HepG2 (cell line): ENCODE results near the gene PRKCE. TPM values are rescaled to one million over a fixed set of nuclear protein-coding genes. Genes with fewer than 3 reads are reported as not detected.

Experiments used
- ATAC-seq: fragments of 200-7000 bp; cut with Tn5 transposase; 3 replicates; pipeline ENCODE4 v1.9.1; 2020; ENCODE audit warnings: mild to moderate bottlenecking, moderate library complexity
- BruUV-seq: library from RNA; stranded (reverse); fragments of 400-500 nt; replicated peaks from 2 replicates; lab custom pipeline; 2021; lab: Mats Ljungman, UMichigan
- CTCF ChIA-PET: fragments of 300-600 bp; formaldehyde crosslinking; extraction: SDS; loops from one replicate; lab custom pipeline; 2021; ENCODE audit warnings: low total read pairs, inconsistent platforms, low intra/inter-chr PET ratio; lab: Yijun Ruan, JAX
- POLR2A ChIA-PET: fragments of 350-600 bp; sonication (Branson Sonifier 250); formaldehyde crosslinking; loops from one replicate; lab custom pipeline; 2020; ENCODE audit warnings: antibody characterized with exemption, inconsistent platforms; lab: Yijun Ruan, JAX
- DNase-seq: peaks from one replicate; pipeline ENCODE4 v3.0.0-alpha.2; 2015; ENCODE audit warnings: low spot score
- FAIRE-seq: peaks from 3 replicates; lab custom pipeline; 2011; peaks lifted over from hg19 to GRCh38; lab: Jason Lieb, UNC
- H2AFZ ChIP-seq: one replicate; pipeline ENCODE4 v1.6.1; 2011; ENCODE audit warnings: low read length, inconsistent platforms
- H3K27ac ChIP-seq: fragments of 300-600 bp; 3 replicates; pipeline ENCODE4 v1.8.0; 2011; ENCODE audit warnings: mixed run types, mild to moderate bottlenecking, mixed read lengths, low read length, inconsistent platforms; ENCODE audit not compliant: insufficient read depth; ENCODE audit errors: extremely low read length
- H3K27me3 ChIP-seq, 2 experiments: fragments of 200-600 bp in 1 of 2; 2 replicates in 1 of 2; 3 replicates in 1 of 2; pipeline versions ENCODE4 v1.6.0 to v1.8.0; 2011; ENCODE audit warnings: low read length in 2 of 2, mild to moderate bottlenecking in 2 of 2, moderate library complexity in 2 of 2, inconsistent platforms in 1 of 2; ENCODE audit not compliant: insufficient read depth in 2 of 2, control insufficient read depth in 1 of 2
- H3K36me3 ChIP-seq, 2 experiments: fragments of 200-600 bp in 1 of 2; replicated peaks in 1 of 2; 2 replicates in 1 of 2; 3 replicates in 1 of 2; pipeline versions ENCODE4 v1.5.1 to v1.8.0; 2011; ENCODE audit warnings: low read length in 2 of 2, inconsistent platforms in 1 of 2; ENCODE audit not compliant: insufficient read depth in 2 of 2, control insufficient read depth in 1 of 2
- H3K4me1 ChIP-seq: 2 replicates; pipeline ENCODE4 v1.5.1; 2012; ENCODE audit warnings: low read length, inconsistent platforms; ENCODE audit not compliant: insufficient read depth
- H3K4me2 ChIP-seq: 2 replicates; pipeline ENCODE4 v1.6.0; 2011; ENCODE audit warnings: low read depth, low read length, inconsistent platforms
- H3K4me3 ChIP-seq, 3 experiments: fragments of 200-600 bp in 1 of 3; sonication (generic), shearing (Covaris generic) in 1 of 3; replicated peaks in 1 of 3; 2 replicates each; pipeline ENCODE4 v1.5.1; 2011 to 2016; ENCODE audit warnings: low read length in 3 of 3, inconsistent platforms in 2 of 3, low read depth in 2 of 3, mild to moderate bottlenecking in 2 of 3, control low read depth in 1 of 3, mixed read lengths in 1 of 3; ENCODE audit not compliant: insufficient read depth in 1 of 3
- H3K79me2 ChIP-seq: one replicate; pipeline ENCODE4 v1.6.1; 2011; ENCODE audit warnings: low read length, inconsistent platforms; ENCODE audit not compliant: insufficient read depth
- H3K9ac ChIP-seq: 2 replicates; pipeline ENCODE4 v1.6.0; 2011; ENCODE audit warnings: mild to moderate bottlenecking, low read depth, low read length, inconsistent platforms; ENCODE audit not compliant: insufficient read depth
- H3K9me3 ChIP-seq: 2 replicates; pipeline ENCODE4 v1.5.1; 2012; ENCODE audit warnings: mild to moderate bottlenecking, low read length
- H4K20me1 ChIP-seq: 2 replicates; pipeline ENCODE4 v1.6.0; 2011; ENCODE audit warnings: inconsistent platforms, mild to moderate bottlenecking, low read length, moderate library complexity; ENCODE audit not compliant: insufficient read depth
- CBX1 ChIP-seq: IDR thresholded peaks from one replicate; pipeline ENCODE4 v1.6.1; 2016; ENCODE audit warnings: antibody characterized with exemption, low read depth
- NR2F2 ChIP-seq: IDR thresholded peaks from 2 replicates; pipeline ENCODE4 v1.6.1; 2012; ENCODE audit warnings: low read depth, inconsistent platforms, borderline replicate concordance
- ZC3H4 ChIP-seq: sonication (generic); formaldehyde crosslinking; IDR thresholded peaks from 2 replicates; pipeline ENCODE4 v1.4.0; 2020; ENCODE audit warnings: missing genetic modification reagents, borderline replicate concordance
- ZFP62 ChIP-seq: sonication (generic); formaldehyde crosslinking; IDR thresholded peaks from 2 replicates; pipeline ENCODE4 v1.4.0; 2020; ENCODE audit warnings: missing genetic modification reagents
- ZNF12 ChIP-seq: sonication (generic); formaldehyde crosslinking; IDR thresholded peaks from 2 replicates; pipeline ENCODE4 v1.5.0; 2020; ENCODE audit warnings: missing genetic modification reagents
- ZNF207 ChIP-seq: fragments of 450-650 bp; IDR thresholded peaks from 2 replicates; pipeline ENCODE4 v1.6.1; 2016; ENCODE audit warnings: antibody characterized with exemption, borderline replicate concordance
- WGBS: methylation state at CpG from one replicate; pipeline ENCODE4 v1.1.6; 2017; ENCODE audit warnings: low lambda C conversion rate; 5-methylcytosine and 5-hydroxymethylcytosine counted together
- in situ Hi-C: cut with HindIII; loops from 2 replicates; pipeline ENCODE4 v1.10.0; 2017; ENCODE audit warnings: low pct_unique_long_range_greater_than_20kb; ENCODE audit not compliant: extremely low pct_ligation_motif_present
- intact Hi-C: fragments of 100-400 bp; cut with micrococcal nuclease; formaldehyde crosslinking; loops from one replicate; pipeline ENCODE4 v1.10.0; 2022; ENCODE audit not compliant: unreplicated experiment
- polyA plus RNA-seq, 8 experiments: library from polyadenylated mRNA; depleted of rRNA in 3 of 8; stranded (reverse) in 7 of 8; unstranded in 1 of 8; fragments of >200 nt; fragmentation: Illumina TruSeq in 4 of 8; extraction: Trizol in 4 of 8; gene quantifications; 2 replicates each; pipeline versions ENCODE4 v1.2.1 to v1.2.3, GENCODE V29; 2011 to 2016; ENCODE audit warnings: low read depth in 4 of 8, missing spikeins in 1 of 8, mixed read lengths in 1 of 8; ENCODE audit not compliant: insufficient read depth in 1 of 8
- total RNA-seq, 5 experiments: library from RNA; depleted of rRNA; stranded (reverse); fragments of >200 nt; fragmentation: Illumina TruSeq; extraction: Trizol; gene quantifications; 2 replicates each; pipeline ENCODE4 v1.2.3, GENCODE V29; 2016; ENCODE audit warnings: low read depth in 1 of 5
- TF ChIP-seq, protein P1 (sequence below): IDR thresholded peaks from 2 replicates; pipeline ENCODE4 v1.6.1; 2016; ENCODE audit warnings: low read depth, borderline replicate concordance
- TF ChIP-seq, protein P2 (sequence below): IDR thresholded peaks from 2 replicates; pipeline ENCODE4 v1.6.1; 2016; ENCODE audit warnings: mild to moderate bottlenecking, missing biosample characterization, missing genetic modification reagents
- TF ChIP-seq, protein P3 (sequence below): IDR thresholded peaks from 2 replicates; pipeline ENCODE4 v1.6.1; 2012; ENCODE audit warnings: inconsistent platforms
- TF ChIP-seq, protein P4 (sequence below): sonication (generic); formaldehyde crosslinking; IDR thresholded peaks from 2 replicates; pipeline ENCODE4 v1.5.1; 2020; ENCODE audit warnings: missing genetic modification reagents, mild to moderate bottlenecking, borderline replicate concordance
- TF ChIP-seq, protein P5 (sequence below): sonication (generic); formaldehyde crosslinking; IDR thresholded peaks from 2 replicates; pipeline ENCODE4 v1.5.1; 2020; ENCODE audit warnings: mild to moderate bottlenecking, missing genetic modification reagents
- TF ChIP-seq, protein P6 (sequence below): sonication (generic); formaldehyde crosslinking; IDR thresholded peaks from 2 replicates; pipeline ENCODE4 v1.4.0; 2020; ENCODE audit warnings: missing genetic modification reagents, borderline replicate concordance

The PRKCE gene
- total and polyA plus RNA-seq, 2 of the 13 experiments (the other 11 are each of a cell fraction or from before 2014, with no cell fraction given): 1.0 to 3.9 TPM

DNA sequence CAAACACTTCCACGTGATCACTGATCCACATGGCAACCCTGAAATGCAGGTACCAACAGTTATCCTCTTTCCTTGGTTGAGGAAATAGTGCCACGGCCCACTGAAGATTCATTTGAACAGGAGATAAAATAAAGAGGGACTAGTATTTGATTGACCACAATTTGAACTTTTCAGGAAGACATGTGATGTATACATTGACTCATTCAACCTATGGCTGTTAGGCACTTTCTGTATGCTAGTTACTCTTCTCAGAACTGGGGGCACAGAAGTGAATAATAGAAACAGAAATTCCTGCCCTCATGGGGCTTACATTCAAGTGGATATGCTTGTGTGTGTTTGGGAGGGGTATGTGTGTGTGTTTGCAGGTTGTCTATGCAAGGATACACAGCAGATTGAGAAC lies 199.6 kb downstream of the PRKCE start (continued):
- TF ChIP-seq, protein P1, sequence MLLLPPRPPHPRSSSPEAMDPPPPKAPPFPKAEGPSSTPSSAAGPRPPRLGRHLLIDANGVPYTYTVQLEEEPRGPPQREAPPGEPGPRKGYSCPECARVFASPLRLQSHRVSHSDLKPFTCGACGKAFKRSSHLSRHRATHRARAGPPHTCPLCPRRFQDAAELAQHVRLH (CRISPR knock-in tag): no peak
- TF ChIP-seq, protein P2, sequence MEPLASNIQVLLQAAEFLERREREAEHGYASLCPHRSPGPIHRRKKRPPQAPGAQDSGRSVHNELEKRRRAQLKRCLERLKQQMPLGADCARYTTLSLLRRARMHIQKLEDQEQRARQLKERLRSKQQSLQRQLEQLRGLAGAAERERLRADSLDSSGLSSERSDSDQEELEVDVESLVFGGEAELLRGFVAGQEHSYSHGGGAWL (CRISPR knock-in tag): no peak
- no peak for TF ChIP-seq ZFP62 (CRISPR knock-in tag)
- no peak for TF ChIP-seq ZNF12 (CRISPR knock-in tag)
- TF ChIP-seq, all 625 proteins: peak for 0

DNA sequence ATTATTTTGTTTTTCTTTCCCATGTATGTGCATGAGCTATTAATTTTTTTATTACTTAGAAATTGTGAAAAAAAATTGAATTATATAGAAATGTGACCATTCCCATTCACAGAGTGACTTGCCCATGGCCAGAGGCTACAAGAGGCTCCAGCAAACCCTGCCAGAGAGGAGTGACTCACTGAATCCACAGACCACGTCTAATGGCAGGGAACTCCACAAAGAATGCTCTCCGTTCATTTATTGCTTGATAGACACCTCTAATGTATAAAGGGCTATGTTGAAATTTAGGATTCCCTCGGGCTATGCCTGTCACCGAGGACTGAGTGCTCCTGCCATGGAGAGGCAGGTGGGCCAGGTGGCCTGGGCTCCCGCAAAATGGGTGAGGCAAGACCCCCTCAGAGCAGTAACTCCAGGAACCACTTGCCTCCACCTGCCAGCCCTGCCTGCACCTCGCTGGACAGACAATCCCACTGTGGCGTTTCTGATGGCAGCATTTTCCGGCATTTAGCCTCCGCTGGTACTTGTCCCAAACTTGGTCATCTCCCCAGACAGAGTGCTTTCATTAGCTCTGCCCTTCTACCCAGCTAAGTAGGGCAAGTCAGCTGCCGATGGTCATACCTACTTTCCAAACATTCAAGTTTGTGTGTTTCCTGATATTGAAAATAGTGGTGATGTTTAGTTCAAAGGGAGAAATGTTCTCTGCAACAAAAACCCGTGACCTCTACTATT lies 200.3 kb downstream of the PRKCE start:
- Histone ChIP-seq H3K27me3 (no peaks in the 10 kb centered on the region), H3K36me3 (no peaks in the 10 kb centered on the region), H2AFZ (no peak overlapping the region), H3K9me3 (no peaks in the 10 kb centered on the region), H4K20me1 (no peaks in the 10 kb centered on the region), H3K27ac (no peak overlapping the region), H3K79me2 (no peaks in the 10 kb centered on the region), H3K4me3 (no peak overlapping the region), H3K4me1 (no peaks in the 10 kb centered on the region), H3K4me2 (no peak overlapping the region), H3K9ac (no peak overlapping the region)
- in situ Hi-C loops (no loop called here), intact Hi-C loops (no loop called here)
- ATAC-seq (no peak), DNase-seq (no peak), FAIRE-seq (no peak)
- no peak for TF ChIP-seq ZNF207
- TF ChIP-seq NR2F2: no peak
- TF ChIP-seq, protein P3, sequence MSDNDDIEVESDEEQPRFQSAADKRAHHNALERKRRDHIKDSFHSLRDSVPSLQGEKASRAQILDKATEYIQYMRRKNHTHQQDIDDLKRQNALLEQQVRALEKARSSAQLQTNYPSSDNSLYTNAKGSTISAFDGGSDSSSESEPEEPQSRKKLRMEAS: no peak
- no peak for TF ChIP-seq CBX1
- TF ChIP-seq, protein P4, sequence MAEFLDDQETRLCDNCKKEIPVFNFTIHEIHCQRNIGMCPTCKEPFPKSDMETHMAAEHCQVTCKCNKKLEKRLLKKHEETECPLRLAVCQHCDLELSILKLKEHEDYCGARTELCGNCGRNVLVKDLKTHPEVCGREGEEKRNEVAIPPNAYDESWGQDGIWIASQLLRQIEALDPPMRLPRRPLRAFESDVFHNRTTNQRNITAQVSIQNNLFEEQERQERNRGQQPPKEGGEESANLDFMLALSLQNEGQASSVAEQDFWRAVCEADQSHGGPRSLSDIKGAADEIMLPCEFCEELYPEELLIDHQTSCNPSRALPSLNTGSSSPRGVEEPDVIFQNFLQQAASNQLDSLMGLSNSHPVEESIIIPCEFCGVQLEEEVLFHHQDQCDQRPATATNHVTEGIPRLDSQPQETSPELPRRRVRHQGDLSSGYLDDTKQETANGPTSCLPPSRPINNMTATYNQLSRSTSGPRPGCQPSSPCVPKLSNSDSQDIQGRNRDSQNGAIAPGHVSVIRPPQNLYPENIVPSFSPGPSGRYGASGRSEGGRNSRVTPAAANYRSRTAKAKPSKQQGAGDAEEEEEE (CRISPR knock-in tag): no peak
- TF ChIP-seq, protein P5, sequence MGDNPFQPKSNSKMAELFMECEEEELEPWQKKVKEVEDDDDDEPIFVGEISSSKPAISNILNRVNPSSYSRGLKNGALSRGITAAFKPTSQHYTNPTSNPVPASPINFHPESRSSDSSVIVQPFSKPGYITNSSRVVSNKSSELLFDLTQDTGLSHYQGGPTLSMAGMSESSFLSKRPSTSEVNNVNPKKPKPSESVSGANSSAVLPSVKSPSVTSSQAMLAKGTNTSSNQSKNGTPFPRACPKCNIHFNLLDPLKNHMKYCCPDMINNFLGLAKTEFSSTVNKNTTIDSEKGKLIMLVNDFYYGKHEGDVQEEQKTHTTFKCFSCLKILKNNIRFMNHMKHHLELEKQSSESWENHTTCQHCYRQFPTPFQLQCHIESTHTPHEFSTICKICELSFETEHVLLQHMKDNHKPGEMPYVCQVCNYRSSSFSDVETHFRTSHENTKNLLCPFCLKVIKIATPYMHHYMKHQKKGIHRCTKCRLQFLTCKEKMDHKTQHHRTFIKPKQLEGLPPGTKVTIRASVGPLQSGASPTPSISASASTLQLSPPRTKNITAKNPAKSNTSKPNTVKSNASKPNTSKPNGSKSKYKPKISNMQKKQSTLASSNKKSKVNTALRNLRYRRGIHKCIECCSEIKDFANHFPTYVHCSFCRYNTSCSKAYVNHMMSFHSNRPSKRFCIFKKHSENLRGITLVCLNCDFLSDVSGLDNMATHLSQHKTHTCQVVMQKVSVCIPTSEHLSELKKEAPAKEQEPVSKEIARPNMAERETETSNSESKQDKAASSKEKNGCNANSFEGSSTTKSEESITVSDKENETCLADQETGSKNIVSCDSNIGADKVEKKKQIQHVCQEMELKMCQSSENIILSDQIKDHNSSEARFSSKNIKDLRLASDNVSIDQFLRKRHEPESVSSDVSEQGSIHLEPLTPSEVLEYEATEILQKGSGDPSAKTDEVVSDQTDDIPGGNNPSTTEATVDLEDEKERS (CRISPR knock-in tag): no peak
- no peak for TF ChIP-seq ZC3H4 (CRISPR knock-in tag)
- TF ChIP-seq, protein P6, sequence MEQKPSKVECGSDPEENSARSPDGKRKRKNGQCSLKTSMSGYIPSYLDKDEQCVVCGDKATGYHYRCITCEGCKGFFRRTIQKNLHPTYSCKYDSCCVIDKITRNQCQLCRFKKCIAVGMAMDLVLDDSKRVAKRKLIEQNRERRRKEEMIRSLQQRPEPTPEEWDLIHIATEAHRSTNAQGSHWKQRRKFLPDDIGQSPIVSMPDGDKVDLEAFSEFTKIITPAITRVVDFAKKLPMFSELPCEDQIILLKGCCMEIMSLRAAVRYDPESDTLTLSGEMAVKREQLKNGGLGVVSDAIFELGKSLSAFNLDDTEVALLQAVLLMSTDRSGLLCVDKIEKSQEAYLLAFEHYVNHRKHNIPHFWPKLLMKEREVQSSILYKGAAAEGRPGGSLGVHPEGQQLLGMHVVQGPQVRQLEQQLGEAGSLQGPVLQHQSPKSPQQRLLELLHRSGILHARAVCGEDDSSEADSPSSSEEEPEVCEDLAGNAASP (CRISPR knock-in tag): no peak
- ChIA-PET CTCF (no interaction called here), POLR2A (no interaction called here)
- no TSS peak for BruUV-seq
- 70% methylated on average over 11 of the region's 11 CpGs for WGBS
